NCI-H510A treated with DMSO at 0.1 percent for 48 hours (cell line): ENCODE results near the gene GKN1.
"Not testable (repeated sequence)": the region's sequence is repeated elsewhere in the genome, so short reads cannot be mapped to it uniquely, and the experiment has no call there.

Experiments used
- DNase-seq: peaks from one replicate; lab custom pipeline; 2025; lab: John Stamatoyannopoulos, UW

Gene GKN1, protein sequence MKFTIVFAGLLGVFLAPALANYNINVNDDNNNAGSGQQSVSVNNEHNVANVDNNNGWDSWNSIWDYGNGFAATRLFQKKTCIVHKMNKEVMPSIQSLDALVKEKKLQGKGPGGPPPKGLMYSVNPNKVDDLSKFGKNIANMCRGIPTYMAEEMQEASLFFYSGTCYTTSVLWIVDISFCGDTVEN

DNA sequence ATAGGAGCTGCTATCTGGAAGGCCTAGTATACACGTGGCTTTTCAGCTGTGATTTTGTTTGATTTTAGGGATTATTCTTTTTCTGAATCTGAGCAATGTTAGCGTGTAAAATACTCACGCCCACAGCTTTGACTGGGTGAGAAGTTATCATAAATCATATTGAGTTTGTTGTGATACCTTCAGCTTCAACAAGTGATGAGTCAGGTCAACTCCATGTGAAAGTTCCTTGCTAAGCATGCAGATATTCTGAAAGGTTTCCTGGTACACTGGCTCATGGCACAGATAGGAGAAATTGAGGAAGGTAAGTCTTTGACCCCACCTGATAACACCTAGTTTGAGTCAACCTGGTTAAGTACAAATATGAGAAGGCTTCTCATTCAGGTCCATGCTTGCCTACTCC lies at the start of gene GKN1:
Gene GKN1 (plus strand): TSS at position 386 of the 400 bp plus-strand sequence. CDS start 42 bp downstream, outside the sequence.
- no peak for DNase-seq

- peak; percentile 66 for DNase-seq
Measured at GRCh38 chr2:68925295-68925896, 49.0 kb upstream of the GKN1 start.

DNA sequence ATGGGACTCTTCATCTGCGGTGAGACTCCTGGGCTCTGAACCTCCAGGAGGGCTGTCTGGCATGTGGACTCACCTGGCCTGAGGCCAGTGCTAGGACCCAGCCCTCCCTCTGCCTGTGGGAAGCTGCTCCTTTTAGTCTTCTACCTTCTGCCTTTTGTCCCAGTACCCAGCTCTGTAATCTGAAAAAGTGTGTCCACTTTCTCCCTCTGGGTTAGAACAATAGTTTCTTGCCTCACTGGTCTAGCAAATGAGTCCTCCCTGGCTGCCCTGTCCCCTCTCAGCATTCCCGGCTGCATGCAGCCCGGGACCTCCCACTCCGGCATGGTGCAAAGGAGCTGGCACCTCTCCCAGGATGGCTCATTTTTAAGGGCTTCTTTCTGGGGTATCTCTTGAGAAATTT lies 47.6 kb upstream of the GKN1 start:
- no peak for DNase-seq

DNA sequence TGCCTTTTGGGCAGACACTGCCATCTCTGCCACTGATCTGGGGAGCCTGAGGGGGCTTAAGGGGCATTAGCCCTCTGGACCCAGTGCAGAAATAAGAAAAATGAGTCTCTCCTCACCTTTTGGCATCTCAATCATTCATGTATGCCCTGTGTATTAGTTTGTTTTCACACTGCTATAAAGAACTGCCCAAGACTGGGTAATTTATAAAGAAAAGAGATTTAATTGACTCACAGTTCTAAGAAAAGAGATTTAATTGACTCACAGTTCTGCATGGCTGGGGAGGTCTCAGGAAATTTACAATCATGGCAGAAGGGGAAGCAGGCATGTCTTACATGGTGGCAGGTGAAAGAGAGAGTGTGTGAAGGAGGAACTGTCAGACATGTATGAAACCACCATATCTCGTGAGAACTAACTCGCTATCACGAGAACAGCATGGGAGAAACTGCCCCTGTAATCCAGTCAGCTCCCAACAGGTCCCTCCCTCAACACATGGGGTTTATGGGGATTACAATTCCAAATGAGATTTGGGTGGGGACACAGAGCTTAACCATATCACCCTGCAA lies 43.2 kb upstream of the GKN1 start:
- no peak for DNase-seq

DNA sequence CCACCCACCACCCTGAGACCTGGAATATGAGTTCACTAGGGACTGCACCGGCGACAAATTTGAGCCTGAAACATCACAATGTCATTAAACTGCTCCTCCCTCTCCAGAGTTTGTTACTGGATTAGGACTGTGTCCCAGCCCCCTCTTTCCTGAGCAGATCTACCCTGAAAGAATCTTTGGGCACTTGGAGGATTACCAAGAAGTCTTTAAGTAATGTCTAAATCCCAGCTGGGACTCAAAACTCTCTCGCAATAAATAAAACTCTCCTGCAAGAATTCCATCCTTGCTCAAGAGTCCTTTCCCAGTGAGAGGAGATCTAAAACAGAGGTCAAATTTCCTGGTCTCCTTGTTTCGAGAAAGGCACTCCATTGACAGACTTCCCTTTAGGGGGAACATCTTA lies 42.6 kb upstream of the GKN1 start:
- DNase-seq: no peak

DNA sequence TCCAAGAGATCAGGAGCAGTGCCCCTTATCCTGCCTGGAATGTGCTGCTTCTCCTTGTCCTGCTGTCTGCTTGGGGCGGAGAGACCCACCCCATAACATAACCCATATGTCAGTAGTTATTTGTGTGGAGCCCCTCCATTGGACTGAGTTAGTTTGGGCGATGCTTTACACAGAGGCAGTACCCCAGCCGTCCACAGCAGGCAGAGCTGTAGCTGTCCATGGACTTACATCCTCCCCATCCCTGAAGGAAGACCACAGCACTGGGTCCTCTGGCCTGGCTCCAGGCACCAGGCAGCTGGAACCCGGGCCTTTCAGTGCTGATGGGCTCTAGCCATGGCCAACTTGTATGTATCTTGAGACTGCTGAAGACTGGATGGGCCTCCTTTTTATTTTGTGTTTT lies 42.0 kb upstream of the GKN1 start:
- no peak for DNase-seq

- DNase-seq: no peak
Measured at GRCh38 chr2:68934021-68934420, 40.4 kb upstream of the GKN1 start.

DNA sequence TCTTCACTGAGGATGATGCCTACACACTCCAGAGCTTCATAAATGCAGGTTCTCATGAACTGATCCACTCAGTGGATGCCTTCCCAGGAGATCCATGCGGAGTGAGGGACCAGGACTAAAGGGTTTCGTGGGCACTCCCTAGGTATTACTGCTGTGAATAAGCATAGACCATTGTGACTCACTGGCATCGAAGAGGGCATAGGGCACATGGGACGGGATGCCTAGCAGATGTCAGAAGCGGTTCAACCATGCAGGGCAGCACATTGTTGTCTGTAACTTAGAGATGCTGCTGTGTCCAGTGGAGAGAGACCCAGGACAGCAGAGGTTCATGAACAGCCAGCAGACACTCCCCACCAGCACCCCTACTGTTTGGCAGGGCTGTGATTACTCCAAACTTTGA lies 39.0 kb upstream of the GKN1 start:
- no peak for DNase-seq

DNA sequence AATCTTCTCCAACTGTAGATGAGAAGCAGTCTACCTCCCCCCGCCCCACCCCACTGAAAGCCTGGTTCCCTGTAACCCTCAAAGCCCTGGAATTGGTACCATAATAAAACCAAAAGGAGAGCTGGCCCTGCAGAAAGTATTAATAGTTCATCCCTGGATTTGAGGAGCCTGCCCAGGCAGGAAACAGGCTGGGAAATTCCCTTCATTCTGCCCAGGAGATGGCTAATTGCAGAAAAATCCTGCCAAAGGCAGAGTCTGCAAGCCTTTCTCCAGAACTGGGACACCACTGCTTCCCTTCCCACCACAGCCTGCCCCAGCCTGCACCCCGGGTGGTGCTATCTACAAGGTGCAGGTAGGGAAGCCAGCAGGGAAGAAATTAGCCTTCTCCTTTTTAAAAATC lies 38.0 kb upstream of the GKN1 start:
- no peak for DNase-seq

DNA sequence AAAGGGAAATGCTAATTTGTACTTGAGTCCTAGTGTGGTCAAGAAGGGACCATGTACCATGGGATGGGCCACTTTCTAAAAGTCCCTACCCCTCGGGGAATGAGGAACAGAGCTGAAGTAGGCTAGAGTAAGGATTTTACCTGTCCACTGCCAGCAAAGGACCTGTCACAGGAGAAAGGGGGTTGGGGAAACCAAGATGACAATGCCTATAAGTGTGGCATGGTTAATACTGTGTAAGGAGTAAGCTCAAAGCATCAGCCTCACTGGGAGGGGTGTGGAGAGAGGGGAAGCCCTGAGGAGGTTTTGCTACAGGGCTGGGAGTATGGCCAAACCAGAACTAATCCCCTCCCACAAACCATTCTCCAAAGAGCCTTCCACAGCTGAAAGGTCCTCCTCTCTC lies 37.5 kb upstream of the GKN1 start:
- DNase-seq: no peak

GRCh38 chr2:68937346-68938055 lies 36.9 kb upstream of the GKN1 start:
- DNase-seq: no peak

GRCh38 chr2:68938938-68939337 lies 35.5 kb upstream of the GKN1 start:
- no peak for DNase-seq

DNA sequence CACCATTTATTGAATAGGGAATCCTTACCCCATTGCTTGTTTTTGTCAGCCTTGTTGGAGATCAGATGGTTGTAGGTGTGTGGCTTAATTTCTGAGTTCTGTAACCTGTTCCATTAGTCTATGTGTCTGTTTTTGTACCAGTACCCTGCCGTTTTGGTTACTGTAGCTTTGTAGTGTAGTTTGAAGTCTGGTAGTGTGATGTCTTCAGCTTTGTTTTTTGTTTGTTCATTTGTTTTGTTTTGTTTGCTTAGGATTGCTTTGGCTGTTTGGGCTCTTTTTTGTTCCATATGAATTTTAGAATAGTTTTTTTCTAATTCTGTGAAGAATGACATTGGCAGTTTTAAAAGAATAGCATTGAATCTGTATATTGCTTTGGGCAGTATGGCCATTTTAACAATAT lies 34.5 kb upstream of the GKN1 start:
- DNase-seq: no peak

GRCh38 chr2:68940369-68940768 lies 34.1 kb upstream of the GKN1 start:
- no peak for DNase-seq

DNA sequence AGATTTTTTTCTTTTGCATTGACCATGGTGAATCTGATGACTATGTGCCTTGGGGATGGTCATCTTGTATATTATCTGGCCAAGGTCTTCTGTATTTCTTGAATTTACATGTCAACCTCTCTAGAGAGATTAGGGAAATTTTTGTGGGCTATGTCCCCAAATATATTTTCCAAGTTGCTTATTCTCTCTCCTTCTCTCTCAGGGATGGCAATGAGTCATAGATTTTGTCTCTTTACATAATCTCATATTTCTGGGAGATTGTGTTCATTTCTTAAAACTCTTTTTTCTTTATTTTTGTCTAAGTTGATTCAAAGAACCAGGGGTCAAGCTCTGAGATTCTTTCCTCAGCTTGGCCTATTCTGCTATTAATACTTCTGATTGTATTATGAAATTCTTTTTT lies 31.6 kb upstream of the GKN1 start:
- no peak for DNase-seq

- peak; percentile 84 for DNase-seq
Measured at GRCh38 chr2:68943581-68944568, 30.6 kb upstream of the GKN1 start.

DNA sequence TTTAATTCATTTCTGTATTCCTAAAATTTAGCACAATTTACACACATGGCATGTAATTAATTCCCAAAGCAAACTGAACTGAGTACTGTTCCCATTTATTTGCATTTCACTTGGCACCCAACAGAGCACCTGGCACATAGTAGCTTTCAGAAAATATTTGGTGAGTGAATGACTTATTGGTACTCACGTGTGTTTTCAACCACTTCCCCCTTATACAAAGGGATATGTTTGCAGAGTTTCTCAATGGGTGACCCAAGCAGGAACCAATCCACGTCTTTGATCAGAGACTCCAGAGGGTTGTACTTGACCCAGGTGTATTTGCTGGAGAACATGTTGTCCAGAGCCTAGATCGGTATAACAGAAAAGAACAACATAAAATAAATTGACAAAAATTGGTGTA lies 28.3 kb upstream of the GKN1 start:
- peak; percentile 84 for DNase-seq

- no peak for DNase-seq
Measured at GRCh38 chr2:68948710-68949109, 25.7 kb upstream of the GKN1 start.

DNA sequence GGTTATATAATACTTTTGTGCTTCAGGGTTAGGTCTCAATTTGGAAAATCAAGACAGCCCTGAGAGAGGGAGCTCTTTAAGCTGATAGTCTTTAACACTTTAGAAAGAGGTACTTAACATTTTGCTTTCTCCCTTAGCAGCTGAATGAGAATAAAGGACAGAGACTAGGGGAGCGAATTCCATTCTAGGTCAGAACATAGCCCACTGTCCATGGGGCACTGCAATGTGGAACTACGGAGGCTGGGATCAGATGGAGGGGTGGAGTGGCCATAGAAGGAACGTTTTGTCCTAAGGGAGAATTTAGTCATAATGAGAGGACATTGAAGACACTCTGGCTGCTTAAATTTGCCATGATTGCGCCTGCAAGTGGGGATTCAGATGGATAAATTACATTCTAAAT lies 22.5 kb upstream of the GKN1 start:
- DNase-seq: no peak

GRCh38 chr2:68952887-68953521 lies 21.4 kb upstream of the GKN1 start, which contains the start of gene GKN2:
Gene GKN2 (minus strand): TSS chr2:68952893. CDS start chr2:68952861, 32 bp downstream.
- DNase-seq: no peak

DNA sequence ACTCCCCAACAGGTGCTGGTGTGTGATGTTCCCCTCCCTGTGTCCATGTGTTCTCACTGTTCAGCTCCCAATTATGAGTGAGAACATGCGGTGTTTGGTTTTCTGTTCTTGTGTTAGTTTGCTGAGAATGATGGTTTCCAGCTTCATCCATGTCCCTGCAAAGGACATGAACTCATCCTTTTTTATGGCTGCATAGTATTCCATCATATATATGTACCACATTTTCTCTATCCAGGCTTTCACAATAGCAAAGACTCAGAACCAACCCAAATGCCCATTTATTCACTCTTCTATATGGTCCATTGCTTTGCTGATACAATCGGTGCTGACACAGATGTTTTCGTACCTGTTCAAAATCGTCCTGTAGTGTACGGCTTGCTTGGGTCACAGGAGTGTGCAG lies 19.0 kb upstream of the GKN1 start:
- not testable (repeated sequence) for DNase-seq
